Testis (tissue), 2 donors: ENCODE measurements around the gene PDXDC1.
"Not testable (repeated sequence)": the region's sequence is repeated elsewhere in the genome, so short reads cannot be mapped to it uniquely, and the experiment has no call there.

Experiments
- CTCF ChIP-seq, 3 experiments: fragments of 450-650 bp in 2 of 3; fragments of 200-600 bp in 1 of 3; sonication (generic) in 1 of 3; IDR thresholded peaks; one replicate each; pipeline ENCODE4 v1.5.1; 2016 to 2019; ENCODE audit warnings: antibody characterized with exemption in 3 of 3, mild to moderate bottlenecking in 2 of 3, moderate library complexity in 1 of 3
- POLR2A ChIP-seq: fragments of 450-650 bp; IDR thresholded peaks from one replicate; pipeline ENCODE4 v1.6.1; 2017; ENCODE audit warnings: antibody characterized with exemption, mild to moderate bottlenecking, moderate library complexity

GRCh38 chr16:14982521-14982920 is 7.7 kb downstream of the PDXDC1 start:
- TF ChIP-seq CTCF (IDR thresholded peaks at IDR 0.05); POLR2A: not testable (repeated sequence)
